GM12872 (cell line): ENCODE results near the gene SLC16A7.

Experiments
- CTCF ChIP-seq: IDR thresholded peaks from 3 replicates; pipeline ENCODE4 v1.5.1; 2011; ENCODE audit warnings: low read depth, mild to moderate bottlenecking, low read length, moderate library complexity; ENCODE audit not compliant: insufficient read depth

SLC16A7 gene

DNA sequence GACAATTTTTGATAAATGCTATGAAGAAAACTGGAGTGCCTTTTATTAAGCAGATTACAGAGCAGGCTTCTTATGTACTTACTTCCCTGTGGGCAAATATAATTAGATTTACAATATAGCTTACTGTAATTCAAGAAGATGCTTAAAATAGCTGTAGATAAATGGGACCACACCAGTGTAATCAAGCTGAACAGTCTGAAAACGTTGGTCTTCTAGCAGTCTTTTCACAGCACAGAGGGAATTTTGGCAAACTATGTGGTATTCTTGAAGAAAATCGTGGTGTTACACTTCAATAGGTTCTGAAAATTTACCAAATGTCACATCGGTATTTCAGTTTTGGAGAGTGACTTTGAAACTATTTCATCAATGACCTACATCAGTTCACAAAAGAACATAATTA is 47.7 kb downstream of the SLC16A7 start:
- no peak for TF ChIP-seq CTCF

GRCh38 chr12:59645242-59645641 is 49.4 kb downstream of the SLC16A7 start:
- TF ChIP-seq CTCF, result peak; percentile 15; the same call in 1 of the 3 replicates

GRCh38 chr12:59646636-59647035 is 50.8 kb downstream of the SLC16A7 start:
- TF ChIP-seq CTCF, result no peak

GRCh38 chr12:59649203-59649602 is 53.4 kb downstream of the SLC16A7 start:
- no peak for TF ChIP-seq CTCF

DNA sequence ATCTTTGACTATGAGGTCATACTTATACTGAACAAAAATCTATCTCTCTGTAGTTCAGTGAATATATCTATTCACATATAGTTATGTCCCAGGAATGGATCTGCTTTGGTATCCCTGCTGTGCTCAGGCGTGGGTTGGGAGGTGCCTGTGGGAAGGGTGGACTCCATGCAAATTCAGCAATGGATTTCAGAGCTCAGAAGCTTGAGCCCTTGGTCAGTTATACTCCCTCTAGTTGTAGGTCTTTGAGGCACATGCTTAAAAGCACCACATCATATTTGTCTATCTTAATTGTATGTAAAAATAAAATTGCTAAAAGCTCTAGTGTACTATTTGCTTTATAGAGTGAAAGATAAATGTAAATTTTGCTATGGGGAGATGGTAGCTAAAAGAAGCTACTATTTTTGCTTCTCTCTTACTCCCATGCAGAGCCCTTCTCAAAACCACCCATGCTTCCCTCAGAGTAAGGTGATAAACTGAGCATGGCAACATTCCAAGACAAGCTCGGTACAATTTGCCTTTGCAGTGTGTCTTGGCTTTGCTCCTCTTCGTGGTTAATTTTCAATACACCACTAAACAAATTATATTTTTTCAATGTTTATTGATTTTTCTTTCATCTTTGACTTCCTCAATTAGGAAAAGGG is 54.9 kb downstream of the SLC16A7 start:
- no peak for TF ChIP-seq CTCF

DNA sequence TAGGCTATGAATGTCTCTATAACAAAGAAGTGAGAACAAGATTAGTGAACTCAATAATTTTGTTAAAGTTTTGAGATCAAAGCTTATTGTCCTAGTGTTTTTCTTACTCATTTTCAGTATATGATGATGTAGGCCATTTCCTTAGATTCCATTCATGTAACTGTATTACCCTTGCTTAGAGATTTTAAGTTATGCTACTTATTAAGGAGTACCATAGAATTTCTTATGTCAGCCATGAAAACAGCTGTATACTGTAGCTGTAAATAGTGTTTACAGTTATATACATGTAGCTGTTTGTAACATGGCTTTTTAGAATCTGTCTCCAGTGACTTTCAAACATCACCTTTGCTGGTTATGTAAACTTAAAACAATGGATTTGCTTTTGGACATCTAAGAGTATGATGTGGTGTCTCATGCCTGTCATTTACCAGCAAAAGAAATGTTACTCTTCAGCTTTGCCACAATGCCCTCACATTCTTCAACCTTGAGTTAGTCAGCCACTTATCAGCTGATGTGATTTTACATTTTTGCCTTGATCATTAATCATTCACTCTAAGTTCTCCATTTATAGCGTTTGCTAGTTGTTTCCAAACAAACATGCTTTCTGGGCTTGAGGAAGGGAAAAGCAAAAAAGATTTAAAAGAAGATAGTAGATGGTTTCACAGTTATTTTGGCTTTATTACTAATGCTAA is 55.5 kb downstream of the SLC16A7 start:
- no peak for TF ChIP-seq CTCF

- no peak for TF ChIP-seq CTCF
These were observed 56.3 kb downstream of the SLC16A7 start for GRCh38 chr12:59652130-59652529.
